HG03432 (cell line): ENCODE results near the gene ATP6V1A.
A peak's percentile ranks its signal among the peaks of the same experiment; 100 is the strongest.
"Not testable (repeated sequence)": the region's sequence is repeated elsewhere in the genome, so short reads cannot be mapped to it uniquely, and the experiment has no call there.

Experiments
- ATAC-seq: cut with Tn5 transposase; IDR thresholded peaks from one replicate; pipeline ENCODE4 v1.9.1; 2021; ENCODE audit warnings: mild to moderate bottlenecking, moderate library complexity; ENCODE audit not compliant: unreplicated experiment

Gene ATP6V1A

DNA sequence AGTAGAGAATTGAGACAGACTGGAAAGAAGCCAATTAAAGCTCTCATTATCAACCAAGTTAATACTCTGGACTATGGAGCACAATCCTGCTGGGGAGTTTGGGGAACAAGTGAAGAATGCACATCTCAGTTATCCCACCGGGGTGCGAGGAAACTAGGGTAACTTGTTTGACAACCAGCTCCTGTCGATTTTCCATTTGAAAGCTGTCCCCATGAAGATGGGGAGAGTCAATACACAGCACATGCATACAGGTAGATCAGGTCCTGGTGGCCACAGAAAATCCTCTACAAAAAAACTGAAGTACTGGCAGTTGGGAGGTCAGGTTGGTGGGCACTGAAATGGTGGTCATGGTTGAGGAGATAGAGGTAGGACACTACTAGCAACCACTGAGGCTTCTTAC, 66.0 kb downstream of the ATP6V1A start:
- no peak for ATAC-seq

DNA sequence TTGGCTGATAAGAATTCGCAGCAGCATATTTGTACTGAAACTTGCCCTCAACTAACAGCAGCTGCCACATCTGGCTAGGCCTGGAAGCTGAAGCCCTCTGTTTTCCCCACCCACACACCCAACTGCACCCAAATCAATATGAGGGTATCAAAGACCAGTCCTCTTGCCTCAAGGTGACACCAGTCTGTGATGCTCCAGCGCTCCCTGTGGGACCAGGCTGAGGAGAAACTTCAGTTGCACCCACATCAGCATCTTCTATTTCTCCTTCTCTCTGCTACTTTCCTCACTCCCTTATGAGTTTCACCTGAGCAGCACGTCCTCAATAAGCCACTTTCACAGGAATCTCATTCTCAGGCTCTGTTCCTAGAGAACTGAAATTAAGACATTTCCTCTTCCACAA, 73.0 kb downstream of the ATP6V1A start:
- no peak for ATAC-seq

DNA sequence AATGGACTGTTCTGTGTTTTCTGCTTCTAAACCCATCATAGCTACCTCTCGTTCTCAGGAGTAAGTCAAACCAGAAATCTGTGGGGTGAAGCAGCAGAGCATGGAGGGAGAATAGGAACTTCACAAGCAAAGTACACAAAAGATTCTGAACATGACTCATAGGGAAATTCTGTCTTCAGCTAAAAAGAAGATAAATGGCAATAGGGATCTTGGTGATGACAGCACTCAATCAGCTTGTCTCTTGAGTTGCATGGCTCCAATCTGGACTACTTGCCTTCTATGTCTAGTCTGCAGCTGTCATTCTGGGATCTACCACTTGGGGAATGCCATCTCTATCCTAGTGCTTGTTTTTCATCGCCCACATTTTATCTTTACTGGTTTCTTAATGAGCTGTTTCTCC, 78.3 kb downstream of the ATP6V1A start:
- ATAC-seq: peak; percentile 83

DNA sequence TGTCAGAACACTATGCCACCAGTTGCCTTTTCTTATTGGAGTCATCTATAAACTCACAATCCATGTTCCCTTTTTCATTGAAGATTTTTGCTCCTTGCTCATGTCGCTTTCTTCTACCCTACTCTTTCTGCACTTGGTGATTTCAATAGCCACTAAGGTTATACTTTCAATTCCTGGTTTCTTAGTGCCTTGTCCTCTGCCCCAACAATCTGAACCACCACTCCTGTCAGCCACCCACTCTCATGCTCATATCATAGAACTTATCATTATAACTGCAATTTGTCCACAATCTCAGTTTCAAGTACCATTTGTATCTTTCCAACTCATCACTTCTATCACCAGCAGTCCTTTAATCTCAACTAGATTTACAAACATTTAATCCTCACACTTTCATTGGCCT, 81.8 kb downstream of the ATP6V1A start:
- ATAC-seq: peak; percentile 39

DNA sequence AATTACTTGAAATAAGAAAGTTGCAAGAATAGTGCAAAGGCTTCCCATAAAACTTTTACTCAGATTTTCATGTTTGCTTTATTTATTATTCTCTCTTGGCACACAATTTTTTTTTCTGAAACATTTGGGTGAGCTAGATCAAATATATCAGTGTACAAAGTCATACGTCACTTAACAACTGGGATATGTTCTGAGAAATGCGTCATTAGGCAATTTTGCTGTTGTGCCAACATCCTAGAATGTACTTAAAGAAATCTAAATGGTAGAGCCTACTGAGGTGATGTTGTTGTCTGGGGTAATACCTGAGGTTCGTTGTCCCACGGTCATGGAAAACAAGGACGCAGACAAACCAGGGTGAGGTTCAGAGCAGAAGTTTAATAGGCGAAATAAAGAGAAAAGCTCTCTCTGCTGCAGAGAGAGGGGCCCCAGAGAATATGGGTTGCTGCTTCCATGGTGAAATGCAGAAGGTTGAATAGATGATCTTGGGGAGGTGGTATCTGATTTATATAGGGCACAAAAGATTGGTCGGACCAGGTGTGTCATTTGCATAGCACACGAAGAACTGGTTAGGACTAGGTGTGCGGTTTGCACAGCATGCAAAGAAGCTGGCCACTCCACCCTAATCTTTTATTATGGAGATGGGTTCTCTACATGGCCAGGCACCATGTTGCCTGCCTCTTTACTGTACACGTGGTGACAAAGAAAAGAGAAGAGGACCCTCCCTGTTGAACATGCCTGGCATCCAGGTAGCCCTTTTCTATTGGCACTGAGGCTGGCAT, 82.9 kb downstream of the ATP6V1A start:
- peak; percentile 13 for ATAC-seq

DNA sequence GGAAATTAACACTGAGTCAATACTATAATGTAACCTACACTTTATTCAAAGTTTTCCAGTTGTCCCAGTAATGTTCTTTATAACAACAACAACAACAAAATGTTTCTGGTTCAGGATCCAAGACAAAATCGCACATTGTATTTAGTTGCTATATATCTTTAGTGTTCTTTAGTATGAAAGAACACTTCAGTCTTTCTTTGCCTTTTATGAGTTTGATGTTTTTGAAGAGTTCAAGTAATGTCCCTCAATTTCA, 84.2 kb downstream of the ATP6V1A start:
- no peak for ATAC-seq

DNA sequence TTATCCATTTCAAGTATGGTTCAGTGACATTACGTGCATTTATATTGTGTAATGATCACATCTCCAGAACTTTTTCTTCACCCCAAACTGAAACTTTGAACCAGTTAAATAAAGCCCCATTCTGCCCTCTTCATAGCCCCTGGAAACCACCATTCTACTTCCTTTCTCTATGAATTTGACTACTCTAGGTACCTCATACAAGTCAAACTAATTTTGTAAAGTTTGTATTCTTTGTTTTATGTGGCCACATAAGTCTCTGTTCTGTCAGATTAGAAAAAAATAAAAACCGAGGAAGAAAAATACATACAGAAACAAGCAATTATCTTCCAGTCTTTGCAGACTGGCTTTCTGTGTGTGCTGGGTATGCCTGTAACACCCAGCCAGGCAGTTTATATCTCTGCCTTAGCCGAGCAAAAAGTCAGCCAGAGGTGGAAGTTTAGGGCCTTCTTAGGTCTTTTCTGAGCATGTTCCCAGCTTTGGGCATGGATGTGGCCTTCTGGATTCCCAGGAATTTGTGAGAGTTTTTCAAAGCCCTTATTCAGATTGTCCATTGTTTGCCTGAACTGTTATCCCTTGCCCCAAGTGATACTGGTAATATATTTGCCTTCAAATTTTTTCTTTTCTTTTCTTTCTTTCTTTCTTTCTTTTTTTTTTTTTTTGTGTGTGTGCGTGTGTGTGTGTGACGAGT, 85.8 kb downstream of the ATP6V1A start:
- peak; percentile 59 for ATAC-seq

DNA sequence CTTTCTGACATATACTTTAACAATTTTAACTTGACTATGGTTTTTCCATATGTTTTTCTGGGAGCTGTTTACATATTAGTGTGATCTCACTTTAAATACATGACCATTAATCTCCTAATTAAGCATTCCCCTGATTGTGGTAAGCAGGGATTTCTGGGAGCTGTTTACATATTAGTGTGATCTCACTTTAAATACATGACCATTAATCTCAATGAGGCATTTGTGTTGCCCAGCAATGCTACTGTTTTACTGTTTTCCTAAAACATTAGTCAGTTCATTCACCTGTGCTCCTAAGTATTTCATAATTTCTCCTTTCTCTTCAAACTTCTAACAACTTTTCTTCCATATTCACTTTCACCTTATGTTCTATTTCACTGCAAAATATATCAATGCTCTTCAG, 88.1 kb downstream of the ATP6V1A start:
- no peak for ATAC-seq

DNA sequence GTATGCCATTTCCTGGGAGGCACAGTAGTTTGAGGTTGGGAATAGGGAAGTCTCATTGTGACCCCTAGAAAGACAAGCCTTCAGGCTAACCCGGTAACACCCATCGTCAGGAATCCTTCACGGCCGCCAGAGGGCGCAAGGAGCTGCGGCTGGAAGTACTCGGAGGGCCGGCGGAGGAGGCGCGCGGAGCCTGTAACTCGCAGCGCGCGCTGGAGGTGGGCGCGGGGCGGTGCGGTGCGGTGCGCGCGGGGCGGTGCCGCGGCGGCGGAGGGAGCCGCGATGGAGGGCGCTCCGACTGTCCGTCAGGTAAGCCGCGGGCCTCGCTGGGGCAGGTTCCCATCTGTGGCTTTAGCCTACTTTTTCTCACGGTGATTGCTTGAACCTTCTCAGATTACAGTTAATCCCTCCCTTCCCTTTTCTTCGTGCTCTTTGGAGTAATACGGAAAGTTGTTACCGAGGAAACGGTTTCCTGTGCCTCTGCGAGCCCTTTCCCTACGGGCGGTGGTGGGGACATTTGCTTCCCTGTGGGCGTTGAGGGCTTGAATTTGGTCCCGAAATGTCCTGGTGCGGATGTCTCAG, 91.9 kb downstream of the ATP6V1A start, which contains the start of gene GRAMD1C:
Gene GRAMD1C, plus strand, starts transcription at position 158 of the 579 bp plus-strand sequence. Its CDS starts 122 bp downstream, at position 280.
- ATAC-seq: peak; percentile 98

DNA sequence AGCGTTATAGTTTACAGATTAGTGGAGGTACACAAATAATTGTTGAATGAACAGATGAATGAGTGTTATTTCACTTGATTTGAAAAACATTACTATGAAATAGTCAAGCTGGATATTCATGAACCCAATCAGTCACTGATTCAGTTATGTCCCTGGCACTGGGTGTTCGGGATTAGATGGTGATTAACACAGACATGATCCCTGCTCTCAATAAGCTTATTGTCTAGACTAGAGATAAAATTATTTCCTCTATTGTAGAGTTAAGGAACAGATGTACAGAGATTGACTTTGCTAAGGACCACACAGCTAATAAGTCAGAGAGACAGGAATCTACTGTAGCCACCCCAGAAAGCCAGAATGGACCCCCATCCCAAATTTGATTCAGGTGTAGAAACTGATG, 92.7 kb downstream of the ATP6V1A start:
- no peak for ATAC-seq

DNA sequence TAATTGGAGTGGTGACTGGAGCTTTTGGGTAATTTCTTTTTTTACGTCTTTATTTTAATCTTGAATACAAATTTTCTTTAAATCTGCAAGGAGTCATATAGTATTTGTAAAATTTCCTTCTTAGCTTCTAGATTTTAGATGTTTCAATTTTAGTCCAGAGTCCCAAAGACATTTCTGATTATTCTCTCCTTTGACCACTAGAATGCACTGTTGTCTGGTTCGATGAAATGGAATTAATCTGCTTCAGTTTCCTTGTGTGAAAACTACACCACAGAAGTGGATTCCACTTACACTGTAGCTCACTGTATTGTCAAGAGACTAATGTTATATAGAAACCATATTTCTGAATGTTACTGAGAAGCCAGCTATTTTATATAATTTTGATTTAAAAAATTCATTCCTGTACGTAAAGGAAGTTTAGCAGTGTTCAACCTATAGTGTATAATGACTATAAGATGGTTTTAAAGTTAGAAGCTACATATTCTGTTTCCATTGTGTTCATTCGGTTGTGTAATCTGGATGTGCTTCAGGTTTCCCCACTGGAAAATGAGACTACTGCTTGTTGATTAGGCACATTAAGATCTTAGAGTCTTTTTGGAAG, 97.9 kb downstream of the ATP6V1A start:
- ATAC-seq: peak; percentile 49

DNA sequence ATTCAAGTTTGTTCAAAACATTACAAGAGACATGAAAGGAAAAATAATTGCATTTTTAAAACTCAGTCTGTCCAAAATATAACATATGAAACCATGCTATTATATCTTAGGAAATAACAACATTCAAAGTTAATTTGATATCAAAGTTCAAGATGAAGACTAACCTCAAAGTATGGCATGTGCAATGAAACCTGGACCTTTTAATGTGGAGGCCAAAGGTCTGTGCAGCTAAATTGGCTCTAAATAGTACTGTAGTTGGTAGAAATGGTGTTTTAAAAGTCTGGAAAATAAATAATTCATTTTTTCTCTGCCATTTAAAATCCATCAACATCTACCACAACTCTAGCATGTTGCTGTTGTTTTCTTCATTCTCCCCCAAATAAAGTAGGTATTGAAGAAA, 100.4 kb downstream of the ATP6V1A start:
- no peak for ATAC-seq

DNA sequence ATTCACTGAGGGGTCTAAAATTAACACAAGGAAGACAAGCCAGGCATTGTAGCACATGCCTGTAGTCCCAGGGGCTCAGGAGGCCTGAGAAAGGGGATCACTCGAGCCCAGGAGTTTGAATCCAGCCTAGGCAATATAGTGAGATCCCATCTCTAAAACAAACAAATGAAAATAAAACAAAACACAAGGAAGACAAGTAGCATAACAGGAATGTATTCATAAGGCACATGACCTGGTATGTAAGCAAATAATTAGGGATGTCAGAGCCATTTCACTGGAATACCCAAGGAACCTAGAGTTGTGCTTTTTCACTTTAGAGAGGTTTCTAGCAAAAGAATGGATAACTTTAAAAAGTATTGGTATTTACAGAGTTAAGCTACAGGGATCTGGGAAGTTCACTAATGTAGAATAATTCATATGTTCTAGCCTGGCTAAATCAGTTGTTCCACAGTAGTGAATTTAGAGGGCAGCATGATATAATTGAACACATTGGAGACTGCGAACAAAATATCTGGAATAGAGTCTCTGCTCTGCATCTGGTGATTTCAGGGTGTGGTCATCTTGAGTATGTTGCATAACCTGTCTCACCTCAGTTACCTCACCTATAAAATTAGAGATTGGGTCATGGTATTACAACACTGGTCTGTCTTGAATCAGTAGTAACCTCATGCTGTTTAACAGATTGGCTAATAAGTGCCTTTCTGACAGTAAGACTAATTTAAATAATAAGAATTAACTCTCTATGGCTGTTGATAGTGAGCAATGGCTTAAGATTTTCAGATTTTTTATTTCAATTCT, 101.0 kb downstream of the ATP6V1A start:
- ATAC-seq: no peak

DNA sequence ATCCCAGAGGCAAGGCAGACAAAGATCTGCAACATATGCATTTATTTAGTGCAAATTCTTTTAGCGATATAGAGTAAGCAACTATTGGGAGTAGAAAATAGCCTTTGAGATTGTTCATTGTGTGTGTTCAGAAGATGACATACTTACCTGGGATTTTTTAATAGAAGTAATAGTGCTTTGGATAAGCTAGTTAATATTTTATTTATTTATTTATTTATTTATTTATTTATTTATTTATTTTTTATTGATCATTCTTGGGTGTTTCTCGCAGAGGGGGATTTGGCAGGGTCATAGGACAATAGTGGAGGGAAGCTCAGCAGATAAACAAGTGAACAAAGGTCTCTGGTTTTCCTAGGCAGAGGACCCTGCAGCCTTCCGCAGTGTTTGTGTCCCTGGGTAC, 102.2 kb downstream of the ATP6V1A start:
- not testable (repeated sequence) for ATAC-seq

DNA sequence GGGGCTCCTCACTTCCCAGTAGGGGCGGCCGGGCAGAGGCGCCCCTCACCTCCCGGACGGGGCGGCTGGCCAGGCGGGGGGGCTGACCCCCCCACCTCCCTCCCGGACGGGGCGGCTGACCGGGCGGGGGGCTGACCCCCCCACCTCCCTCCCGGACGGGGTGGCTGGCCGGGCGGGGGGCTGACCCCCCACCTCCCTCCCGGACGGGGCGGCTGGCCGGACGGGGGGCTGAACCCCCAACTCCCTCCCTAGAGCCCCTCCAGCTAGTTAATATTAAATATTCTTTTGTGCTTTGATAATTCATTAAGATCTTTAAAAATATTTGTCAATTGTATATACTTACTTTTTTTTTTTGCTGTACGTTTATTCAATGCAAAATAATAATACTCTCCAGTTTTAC, 103.0 kb downstream of the ATP6V1A start:
- ATAC-seq: not testable (repeated sequence)

DNA sequence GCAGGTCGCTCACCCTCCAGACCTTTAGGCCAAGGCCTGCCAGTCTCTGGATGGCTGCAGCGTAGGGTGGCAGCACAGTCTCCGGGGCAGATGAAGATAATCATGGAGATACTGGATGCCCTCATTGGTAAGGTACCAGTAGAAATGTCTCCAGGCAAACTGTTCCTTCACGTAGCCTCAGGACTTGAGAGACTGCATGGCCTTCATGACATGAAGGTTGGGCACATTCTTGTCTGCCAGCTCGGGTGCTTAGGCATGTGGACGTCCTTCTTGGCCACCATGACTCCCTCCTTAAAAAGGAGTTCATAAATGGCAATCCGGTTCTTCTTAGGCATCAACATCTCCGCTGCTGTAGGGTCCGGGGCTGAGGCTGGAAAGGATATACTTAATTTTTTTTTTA, 103.6 kb downstream of the ATP6V1A start:
- ATAC-seq: not testable (repeated sequence)

DNA sequence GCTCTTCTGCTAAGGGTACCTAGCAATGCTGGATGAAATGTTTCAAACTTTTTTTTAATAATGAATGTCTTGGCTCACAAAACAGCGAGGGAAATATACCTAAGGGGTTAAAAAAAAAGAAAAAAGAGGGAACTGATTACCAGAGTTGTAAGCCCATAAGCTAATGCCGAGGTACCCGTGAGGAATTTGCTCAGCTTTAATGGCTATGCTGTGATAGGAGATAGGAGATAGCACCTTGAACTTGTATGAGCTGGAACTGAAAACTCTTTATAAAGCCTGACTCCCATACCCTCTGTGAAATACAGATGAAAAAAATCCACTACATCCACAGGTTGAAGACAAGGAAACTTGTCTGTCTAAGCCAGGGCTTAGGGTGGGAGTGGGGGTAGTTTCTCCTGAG, 105.7 kb downstream of the ATP6V1A start:
- ATAC-seq: no peak
